Measurements from ENCODE around the gene CSTF1.
"Not testable (repeated sequence)": the region's sequence is repeated elsewhere in the genome, so short reads cannot be mapped to it uniquely, and the experiment has no call there.

GRCh38 chr20:56405356-56405755 is 12.9 kb downstream of the CSTF1 start:
- TF ChIP-seq CTCF (conservative IDR thresholded peaks at IDR 0.05 in 1 of 2, IDR thresholded peaks at IDR 0.05 in 1 of 2; ENCODE audit: extremely low read depth in 1 of 2, insufficient read depth in 1 of 2, low read depth in 1 of 2, low read length in 2 of 2); EZH2 (IDR thresholded peaks at IDR 0.05; ENCODE audit: borderline replicate concordance, low read length): not testable (repeated sequence)

Measured in mammary epithelial cell (primary cell).